Progenitor cell of endocrine pancreas (in vitro differentiated cells): Measurements from ENCODE around the gene DBN1. TPM values are rescaled to one million over a fixed set of nuclear protein-coding genes. Genes with fewer than 3 reads are reported as not detected.

ENCODE experiments used
- DNase-seq: peaks from one replicate; pipeline ENCODE4 v3.0.0; 2021; ENCODE audit warnings: low spot score; ENCODE audit not compliant: unreplicated experiment
- H3K27ac Mint-ChIP-seq: 2 replicates; pipeline ENCODE4 v1.8.0; 2021; ENCODE audit warnings: mild to moderate bottlenecking, moderate library complexity, mixed read lengths
- H3K27me3 Mint-ChIP-seq: 2 replicates; pipeline ENCODE4 v1.8.0; 2021; ENCODE audit warnings: mixed read lengths
- H3K36me3 Mint-ChIP-seq: 2 replicates; pipeline ENCODE4 v1.8.0; 2022; ENCODE audit warnings: mixed read lengths; ENCODE audit not compliant: insufficient read depth
- H3K4me1 Mint-ChIP-seq: 2 replicates; pipeline ENCODE4 v1.8.0; 2021; ENCODE audit warnings: low read depth, mixed read lengths
- H3K4me3 Mint-ChIP-seq: 2 replicates; pipeline ENCODE4 v1.8.0; 2021; ENCODE audit warnings: low read depth, mild to moderate bottlenecking, moderate library complexity, mixed read lengths
- H3K9me3 Mint-ChIP-seq: 2 replicates; pipeline ENCODE4 v1.8.0; 2021; ENCODE audit warnings: low read depth, mixed read lengths
- CTCF ChIP-seq: fragments of 200-600 bp; sonication (generic); IDR thresholded peaks from one replicate; pipeline ENCODE4 v1.5.0; 2021; ENCODE audit warnings: antibody characterized with exemption, mild to moderate bottlenecking; ENCODE audit not compliant: unreplicated experiment
- total RNA-seq: library from RNA; stranded (reverse); gene quantifications from 2 replicates; pipeline ENCODE4 v1.2.1, GENCODE V29; 2021

Gene DBN1
- total RNA-seq, 1 donor from 2014 or later, result 396 TPM

GRCh38 chr5:177484902-177485549, 11.6 kb upstream of the DBN1 start:
- no peaks in the 10 kb centered on the region for H3K27me3 Mint-ChIP-seq
- no peaks in the 10 kb centered on the region for H3K4me1 Mint-ChIP-seq
- H3K4me3 Mint-ChIP-seq, result no peak overlapping the region
- H3K36me3 Mint-ChIP-seq, result peaks cover 16% of the 10 kb centered on the region
- TF ChIP-seq CTCF, result no peak
- no peak for DNase-seq
- H3K9me3 Mint-ChIP-seq, result no peaks in the 10 kb centered on the region
- peak overlapping the region; percentile 6 for H3K27ac Mint-ChIP-seq

DNA sequence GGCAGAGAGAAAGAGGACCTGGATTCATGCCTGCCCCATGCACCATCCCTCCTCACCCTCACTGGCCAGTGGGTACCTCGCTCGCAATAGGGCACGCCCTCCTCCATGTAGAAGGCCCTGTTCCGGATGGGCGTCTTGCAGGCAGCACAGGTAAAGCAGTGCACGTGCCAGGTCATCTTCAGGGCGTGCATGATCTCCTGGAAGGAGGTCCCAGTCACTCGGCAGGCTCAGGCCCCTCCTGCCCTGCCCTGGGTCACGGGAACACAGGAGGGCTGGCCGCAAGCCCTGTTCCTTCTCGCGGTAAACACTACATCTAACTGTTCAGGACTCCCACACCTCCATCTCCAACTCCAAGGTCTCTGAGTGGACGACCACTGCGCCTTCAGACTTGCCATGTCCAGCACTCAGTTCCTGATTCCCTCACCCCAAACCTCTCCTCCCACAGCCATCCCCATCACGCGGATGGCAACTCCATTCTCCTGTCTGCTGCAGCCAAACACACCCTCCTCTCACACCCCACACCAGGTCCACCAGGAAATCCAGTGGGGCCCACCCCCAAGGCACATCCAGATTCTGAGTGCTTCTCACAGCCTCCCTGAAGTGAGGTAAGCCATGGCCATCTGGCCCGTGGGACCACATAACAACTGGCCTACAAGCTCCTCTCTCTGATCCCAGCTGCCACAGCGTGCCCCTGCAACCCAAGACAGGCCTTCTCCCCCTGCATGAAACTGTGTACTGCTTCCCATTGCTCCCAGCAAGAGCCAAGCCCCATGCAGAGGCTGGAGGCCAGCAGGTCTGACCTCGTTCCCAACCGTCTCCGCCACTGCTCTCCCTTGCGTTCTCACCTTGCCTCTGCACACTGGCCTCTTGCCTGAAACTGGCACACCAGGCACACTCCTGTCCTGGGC, 10.8 kb upstream of the DBN1 start:
- Mint-ChIP-seq H3K27ac (peak overlapping the region; percentile 6), H3K4me3 (no peak overlapping the region), H3K36me3 (peaks cover 14% of the 10 kb centered on the region), H3K27me3 (no peaks in the 10 kb centered on the region), H3K9me3 (no peaks in the 10 kb centered on the region), H3K4me1 (no peaks in the 10 kb centered on the region)
- no peak for TF ChIP-seq CTCF
- no peak for DNase-seq

DNA sequence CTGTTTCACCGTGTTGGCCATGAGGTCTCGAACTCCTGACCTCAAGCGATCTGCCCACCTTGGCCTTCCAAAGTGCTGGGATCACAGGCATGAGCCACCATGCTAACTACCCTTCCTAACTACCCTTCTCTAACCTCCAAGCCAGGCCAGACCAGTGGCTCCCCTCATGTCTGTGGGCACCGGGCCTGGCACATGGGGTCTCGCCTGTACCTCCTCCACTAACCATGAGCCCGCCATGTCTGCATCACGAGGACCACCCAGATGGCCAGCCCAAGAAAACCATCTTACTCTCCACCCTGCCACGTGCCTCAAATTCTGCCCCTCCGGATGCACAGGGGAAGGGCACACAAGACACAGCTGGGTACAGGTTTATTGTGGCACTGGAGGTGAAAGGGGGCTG, 9.6 kb upstream of the DBN1 start:
- TF ChIP-seq CTCF, result no peak
- Mint-ChIP-seq H3K27me3 (no peaks in the 10 kb centered on the region), H3K36me3 (peaks cover 10% of the 10 kb centered on the region), H3K27ac (no peak overlapping the region), H3K4me3 (no peak overlapping the region), H3K4me1 (no peaks in the 10 kb centered on the region), H3K9me3 (no peaks in the 10 kb centered on the region)
- no peak for DNase-seq

GRCh38 chr5:177482359-177482795, 8.9 kb upstream of the DBN1 start:
- Mint-ChIP-seq H3K27me3 (no peaks in the 10 kb centered on the region), H3K4me3 (no peak overlapping the region)

More at GRCh38 chr5:177482359-177482795, 8.9 kb upstream of the DBN1 start:
- Mint-ChIP-seq H3K9me3 (no peaks in the 10 kb centered on the region), H3K4me1 (no peaks in the 10 kb centered on the region), H3K36me3 (peaks cover 9% of the 10 kb centered on the region), H3K27ac (no peak overlapping the region)
- no peak for TF ChIP-seq CTCF
- DNase-seq, result no peak
